CD14-positive monocyte (primary cell): ENCODE measurements around the gene COL6A1. TPM values are rescaled to one million over a fixed set of nuclear protein-coding genes. Genes with fewer than 3 reads are reported as not detected.

ENCODE experiments used
- DNase-seq, 3 donors: peaks; one replicate each; pipeline ENCODE4 v3.0.0-alpha.2; 2011 to 2022
- H2AFZ ChIP-seq: 2 replicates; pipeline ENCODE4 v1.6.0; 2012; ENCODE audit warnings: mild to moderate bottlenecking, low read depth, low read length, inconsistent platforms; ENCODE audit not compliant: insufficient read depth, poor library complexity, severe bottlenecking
- H3K27ac ChIP-seq, 2 donors: 1 replicate in 1 of 2; 2 replicates in 1 of 2; pipeline ENCODE4 v1.5.1; 2012 to 2013; ENCODE audit warnings: low read length in 2 of 2, control low read depth in 1 of 2, inconsistent platforms in 1 of 2, low read depth in 1 of 2, mild to moderate bottlenecking in 1 of 2
- H3K27me3 ChIP-seq, 2 donors: one replicate each; pipeline versions ENCODE4 v1.6.0 to v1.6.1; 2011 to 2013; ENCODE audit warnings: low read length in 2 of 2; ENCODE audit not compliant: control insufficient read depth in 2 of 2, insufficient read depth in 2 of 2
- H3K36me3 ChIP-seq, 2 donors: replicated peaks in 1 of 2; 1 replicate in 1 of 2; 2 replicates in 1 of 2; pipeline versions ENCODE4 v1.5.1 to v1.6.1; 2012 to 2013; ENCODE audit warnings: low read length in 2 of 2, control low read depth in 1 of 2, inconsistent platforms in 1 of 2, mild to moderate bottlenecking in 1 of 2; ENCODE audit not compliant: insufficient read depth in 2 of 2, control insufficient read depth in 1 of 2
- H3K4me1 ChIP-seq, 2 donors: 1 replicate in 1 of 2; 2 replicates in 1 of 2; pipeline versions ENCODE4 v1.5.1 to v1.6.1; 2012 to 2013; ENCODE audit warnings: low read length in 2 of 2, control low read depth in 1 of 2, inconsistent platforms in 1 of 2, mild to moderate bottlenecking in 1 of 2, moderate library complexity in 1 of 2; ENCODE audit not compliant: insufficient read depth in 2 of 2, control insufficient read depth in 1 of 2
- H3K4me2 ChIP-seq: replicated peaks from 2 replicates; pipeline ENCODE3; 2012; ENCODE audit warnings: low read length, moderate library complexity, mild to moderate bottlenecking; ENCODE audit not compliant: poor library complexity, severe bottlenecking; ENCODE audit errors: extremely low read depth
- H3K4me3 ChIP-seq, 3 experiments: fragments of 200-600 bp in 1 of 3; sonication (generic) in 1 of 3; replicated peaks in 1 of 3; 1 replicate in 2 of 3; 2 replicates in 1 of 3; pipeline ENCODE4 v1.5.1; 2011 to 2013; ENCODE audit warnings: low read length in 3 of 3, mild to moderate bottlenecking in 3 of 3, control low read depth in 2 of 3, low read depth in 2 of 3, inconsistent platforms in 1 of 3, moderate library complexity in 1 of 3
- H3K79me2 ChIP-seq: 2 replicates; pipeline ENCODE4 v1.6.0; 2012; ENCODE audit warnings: mild to moderate bottlenecking, control low read depth, inconsistent platforms, low read length, moderate library complexity; ENCODE audit not compliant: insufficient read depth
- H3K9ac ChIP-seq: 2 replicates; pipeline ENCODE4 v1.6.0; 2017; ENCODE audit warnings: low read length, mild to moderate bottlenecking; ENCODE audit not compliant: insufficient read depth, poor library complexity, severe bottlenecking
- H3K9me3 ChIP-seq, 2 donors: replicated peaks in 1 of 2; 1 replicate in 1 of 2; 2 replicates in 1 of 2; pipeline versions ENCODE4 v1.5.1 to v1.6.1; 2012 to 2013; ENCODE audit warnings: low read length in 2 of 2, control low read depth in 1 of 2; ENCODE audit not compliant: control insufficient read depth in 1 of 2, insufficient read depth in 1 of 2
- H4K20me1 ChIP-seq: 2 replicates; pipeline ENCODE4 v1.6.0; 2012; ENCODE audit warnings: mild to moderate bottlenecking, low read length, control low read depth, moderate library complexity; ENCODE audit not compliant: insufficient read depth
- H3K27ac Mint-ChIP-seq, 7 donors: one replicate each; pipeline ENCODE4 v1.8.0; 2020; ENCODE audit warnings: mild to moderate bottlenecking in 7 of 7, mixed read lengths in 7 of 7, moderate library complexity in 6 of 7, inconsistent platforms in 2 of 7
- H3K27me3 Mint-ChIP-seq, 3 donors: one replicate each; pipeline ENCODE4 v1.8.0; 2021 to 2022; ENCODE audit warnings: low read depth in 3 of 3, mild to moderate bottlenecking in 3 of 3, mixed read lengths in 3 of 3, moderate library complexity in 3 of 3, inconsistent platforms in 1 of 3
- H3K36me3 Mint-ChIP-seq, 2 donors: one replicate each; pipeline ENCODE4 v1.8.0; 2020; ENCODE audit warnings: mixed read lengths in 2 of 2, inconsistent platforms in 1 of 2, mild to moderate bottlenecking in 1 of 2
- H3K4me1 Mint-ChIP-seq: one replicate; pipeline ENCODE4 v1.8.0; 2020; ENCODE audit warnings: mild to moderate bottlenecking, mixed read lengths
- H3K4me3 Mint-ChIP-seq, 2 donors: one replicate each; pipeline ENCODE4 v1.8.0; 2020; ENCODE audit warnings: mild to moderate bottlenecking in 2 of 2, mixed read lengths in 2 of 2, moderate library complexity in 1 of 2
- H3K9me3 Mint-ChIP-seq, 7 donors: one replicate each; pipeline ENCODE4 v1.8.0; 2020 to 2022; ENCODE audit warnings: mixed read lengths in 7 of 7, mild to moderate bottlenecking in 6 of 7, moderate library complexity in 6 of 7, inconsistent platforms in 2 of 7
- WGBS: methylation state at CpG from one replicate; pipeline ENCODE4 v1.1.5; 2013; ENCODE audit warnings: missing lambda C conversion rate; ENCODE audit not compliant: insufficient coverage; 5-methylcytosine and 5-hydroxymethylcytosine counted together
- intact Hi-C, 2 donors: fragments of 100-400 bp; cut with micrococcal nuclease; formaldehyde crosslinking; loops; one replicate each; pipeline versions ENCODE4 v1.15.0 to v1.15.1; 2023
- polyA plus RNA-seq, 3 donors: library from polyadenylated mRNA; depleted of rRNA in 1 of 3; unstranded in 2 of 3; stranded (reverse) in 1 of 3; fragments of 300-500 nt in 2 of 3; fragments of >200 nt in 1 of 3; fragmentation: Illumina TruSeq in 2 of 3; gene quantifications; 1 replicate in 2 of 3; 2 replicates in 1 of 3; pipeline ENCODE4 v1.2.3, GENCODE V29; 2012 to 2021
- TF ChIP-seq, protein P1 (sequence below): fragments of 200-600 bp; IDR thresholded peaks from one replicate; pipeline ENCODE4 v1.8.0; 2022; ENCODE audit warnings: antibody characterized with exemption, mild to moderate bottlenecking

COL6A1 gene
- polyA plus RNA-seq, 3 donors: 0.08 to 0.11 (median 0.10) TPM

DNA sequence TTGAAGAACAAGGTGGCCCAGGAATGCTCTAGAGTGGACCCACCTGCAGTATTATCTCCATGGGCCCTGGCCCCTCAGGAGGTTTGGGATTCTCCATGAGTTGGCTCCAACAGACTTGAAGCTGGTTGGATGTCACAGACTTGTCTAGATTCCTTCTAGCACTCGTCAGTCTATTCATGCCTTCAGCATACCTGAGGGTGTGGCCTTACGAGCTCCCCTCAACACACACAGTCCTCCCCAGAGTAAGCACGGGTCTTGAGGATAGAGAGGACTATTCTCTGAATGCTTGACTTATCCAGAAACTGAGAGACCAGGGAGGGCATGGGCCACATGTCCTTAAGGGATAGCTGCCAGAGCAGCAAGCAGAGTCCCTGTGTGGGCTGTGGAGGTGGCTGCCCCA is 45.9 kb upstream of the COL6A1 start:
- Histone ChIP-seq H3K79me2 (no peaks in the 10 kb centered on the region), H3K9me3 (peaks cover 20 to 62% of the 10 kb centered on the region in 2 donors), H3K36me3 (no peaks in the 10 kb centered on the region), H3K27ac (no peak overlapping the region), H3K4me3 (no peak overlapping the region), H3K4me1 (no peaks in the 10 kb centered on the region), H2AFZ (no peak overlapping the region), H4K20me1 (no peaks in the 10 kb centered on the region), H3K27me3 (no peaks in the 10 kb centered on the region), H3K9ac (no peak overlapping the region), H3K4me2 (no peak overlapping the region)
- H3K4me3 Mint-ChIP-seq: no peak overlapping the region
- peaks cover 26 to 58% (median 43%) of the 10 kb centered on the region in 7 donors for H3K9me3 Mint-ChIP-seq
- no peak overlapping the region for H3K27ac Mint-ChIP-seq
- no peaks in the 10 kb centered on the region for H3K4me1 Mint-ChIP-seq
- H3K36me3 Mint-ChIP-seq: no peaks in the 10 kb centered on the region
- no CpG with 5 or more reads among the region's 3 CpGs for WGBS
- H3K27me3 Mint-ChIP-seq: peaks cover 0 to 4% (median 0%) of the 10 kb centered on the region in 3 donors
- DNase-seq: no peak
- intact Hi-C loops: no loop called here
- TF ChIP-seq, protein P1, sequence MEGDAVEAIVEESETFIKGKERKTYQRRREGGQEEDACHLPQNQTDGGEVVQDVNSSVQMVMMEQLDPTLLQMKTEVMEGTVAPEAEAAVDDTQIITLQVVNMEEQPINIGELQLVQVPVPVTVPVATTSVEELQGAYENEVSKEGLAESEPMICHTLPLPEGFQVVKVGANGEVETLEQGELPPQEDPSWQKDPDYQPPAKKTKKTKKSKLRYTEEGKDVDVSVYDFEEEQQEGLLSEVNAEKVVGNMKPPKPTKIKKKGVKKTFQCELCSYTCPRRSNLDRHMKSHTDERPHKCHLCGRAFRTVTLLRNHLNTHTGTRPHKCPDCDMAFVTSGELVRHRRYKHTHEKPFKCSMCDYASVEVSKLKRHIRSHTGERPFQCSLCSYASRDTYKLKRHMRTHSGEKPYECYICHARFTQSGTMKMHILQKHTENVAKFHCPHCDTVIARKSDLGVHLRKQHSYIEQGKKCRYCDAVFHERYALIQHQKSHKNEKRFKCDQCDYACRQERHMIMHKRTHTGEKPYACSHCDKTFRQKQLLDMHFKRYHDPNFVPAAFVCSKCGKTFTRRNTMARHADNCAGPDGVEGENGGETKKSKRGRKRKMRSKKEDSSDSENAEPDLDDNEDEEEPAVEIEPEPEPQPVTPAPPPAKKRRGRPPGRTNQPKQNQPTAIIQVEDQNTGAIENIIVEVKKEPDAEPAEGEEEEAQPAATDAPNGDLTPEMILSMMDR: no peak

DNA sequence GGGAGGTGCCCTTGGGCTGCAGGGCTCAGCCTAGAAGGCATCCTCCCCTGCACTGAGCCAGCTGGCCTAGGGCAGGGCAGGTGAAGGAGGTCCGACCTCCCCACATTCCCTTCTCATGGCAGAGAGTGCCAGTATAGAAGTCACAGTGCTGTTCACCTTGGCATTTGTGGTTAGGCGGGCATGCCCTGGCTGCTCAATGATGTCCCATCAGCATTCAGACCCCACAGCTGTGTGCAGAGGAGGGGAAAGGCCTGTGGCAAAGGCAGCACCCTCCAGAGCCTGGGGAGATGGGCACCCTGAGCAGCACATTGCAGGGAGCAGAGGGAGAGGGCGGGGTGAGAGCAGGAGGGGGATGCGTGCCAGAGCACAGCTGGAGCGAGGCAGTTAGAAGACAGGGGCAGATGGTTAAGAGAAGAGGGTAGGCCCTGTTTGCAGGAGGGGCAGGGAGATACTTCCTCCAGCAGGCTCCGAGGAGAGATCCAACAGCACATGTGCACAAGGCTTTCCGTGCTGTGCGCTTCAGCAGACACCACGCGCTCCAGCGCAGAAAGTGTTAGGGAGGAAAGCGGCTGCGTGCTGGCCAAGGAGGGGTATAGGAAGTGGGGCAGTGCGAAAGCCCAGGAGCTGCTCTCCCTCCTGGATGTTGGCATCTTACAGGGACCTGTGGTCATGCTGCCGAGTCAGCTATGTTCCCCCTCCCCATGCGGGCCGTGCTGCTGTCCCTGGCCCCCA is 43.7 kb upstream of the COL6A1 start:
- H3K27me3 Mint-ChIP-seq: peaks cover 0 to 5% (median 0%) of the 10 kb centered on the region in 3 donors
- intact Hi-C loops: no loop called here
- no peak overlapping the region for H2AFZ ChIP-seq
- H3K36me3 ChIP-seq: no peaks in the 10 kb centered on the region
- no peak overlapping the region for H3K27ac Mint-ChIP-seq
- H3K4me3 Mint-ChIP-seq: no peak overlapping the region
- H3K9me3 ChIP-seq: peaks cover 15 to 41% of the 10 kb centered on the region in 2 donors
- TF ChIP-seq, protein P1: no peak
- WGBS: 89% methylated on average over 13 of the region's 17 CpGs
- H3K4me1 ChIP-seq: no peaks in the 10 kb centered on the region
- H3K79me2 ChIP-seq: no peaks in the 10 kb centered on the region
- H3K9me3 Mint-ChIP-seq: peaks cover 20 to 59% (median 30%) of the 10 kb centered on the region in 7 donors
- no peak for DNase-seq
- H3K9ac ChIP-seq: no peak overlapping the region
- H3K4me3 ChIP-seq: no peak overlapping the region
- H3K4me2 ChIP-seq: no peak overlapping the region
- no peaks in the 10 kb centered on the region for H3K4me1 Mint-ChIP-seq
- no peaks in the 10 kb centered on the region for H4K20me1 ChIP-seq
- H3K27me3 ChIP-seq: no peaks in the 10 kb centered on the region
- H3K36me3 Mint-ChIP-seq: no peaks in the 10 kb centered on the region
- no peak overlapping the region for H3K27ac ChIP-seq
